DND-41 (cell line): Measurements from ENCODE around the gene GPC6.

Source experiments
- ATAC-seq: fragments of 200-7000 bp; cut with Tn5 transposase; 3 replicates; pipeline ENCODE4 v1.9.1; 2021; ENCODE audit warnings: low read depth; ENCODE audit not compliant: insufficient read depth
- DNase-seq: peaks from one replicate; pipeline ENCODE4 v3.0.0-alpha.2; 2020
- H2AFZ ChIP-seq: 2 replicates; pipeline ENCODE4 v1.6.0; 2012; ENCODE audit warnings: low read depth, low read length
- H3K27ac ChIP-seq: 2 replicates; pipeline ENCODE4 v1.5.1; 2012; ENCODE audit warnings: low read length, inconsistent platforms
- H3K27me3 ChIP-seq: fragments of 200-600 bp; sonication (generic); 2 replicates; pipeline ENCODE4 v1.6.0; 2012; ENCODE audit warnings: low read length, mild to moderate bottlenecking, inconsistent platforms; ENCODE audit not compliant: insufficient read depth, poor library complexity
- H3K36me3 ChIP-seq: 2 replicates; pipeline ENCODE4 v1.5.1; 2012; ENCODE audit warnings: low read length, inconsistent platforms; ENCODE audit not compliant: insufficient read depth
- H3K4me1 ChIP-seq: 2 replicates; pipeline ENCODE4 v1.5.1; 2012; ENCODE audit warnings: mild to moderate bottlenecking, low read length; ENCODE audit not compliant: insufficient read depth
- H3K4me2 ChIP-seq: 2 replicates; pipeline ENCODE4 v1.6.0; 2012; ENCODE audit warnings: mild to moderate bottlenecking, moderate library complexity, low read length, inconsistent platforms; ENCODE audit not compliant: insufficient read depth
- H3K4me3 ChIP-seq, 2 experiments: fragments of 200-600 bp in 1 of 2; shearing (Covaris generic) in 1 of 2; 2 replicates each; pipeline ENCODE4 v1.5.1; 2012 to 2016; ENCODE audit warnings: inconsistent platforms in 2 of 2, low read length in 2 of 2, mild to moderate bottlenecking in 2 of 2, low read depth in 1 of 2, moderate library complexity in 1 of 2
- H3K79me2 ChIP-seq: 2 replicates; pipeline ENCODE4 v1.6.0; 2012; ENCODE audit warnings: low read length, inconsistent platforms; ENCODE audit not compliant: insufficient read depth
- H3K9ac ChIP-seq: 2 replicates; pipeline ENCODE4 v1.6.0; 2012; ENCODE audit warnings: low read depth, mild to moderate bottlenecking, inconsistent platforms, low read length, moderate library complexity
- H3K9me3 ChIP-seq: 2 replicates; pipeline ENCODE4 v1.5.1; 2012; ENCODE audit warnings: low read length, moderate library complexity, mild to moderate bottlenecking, inconsistent platforms; ENCODE audit not compliant: insufficient read depth, severe bottlenecking
- H4K20me1 ChIP-seq: 2 replicates; pipeline ENCODE4 v1.6.0; 2012; ENCODE audit warnings: low read length; ENCODE audit not compliant: insufficient read depth
- EZH2 ChIP-seq: IDR thresholded peaks from 3 replicates; pipeline ENCODE4 v1.6.1; 2012; ENCODE audit warnings: borderline replicate concordance, low read depth, mild to moderate bottlenecking, moderate library complexity, low read length, inconsistent platforms; ENCODE audit not compliant: severe bottlenecking
- TF ChIP-seq, protein P1 (sequence below): IDR thresholded peaks from 2 replicates; pipeline ENCODE4 v1.5.1; 2012; ENCODE audit warnings: borderline replicate concordance, low read length, moderate library complexity, mild to moderate bottlenecking; ENCODE audit not compliant: poor library complexity, severe bottlenecking; ENCODE audit errors: extremely low read depth

Gene GPC6

DNA sequence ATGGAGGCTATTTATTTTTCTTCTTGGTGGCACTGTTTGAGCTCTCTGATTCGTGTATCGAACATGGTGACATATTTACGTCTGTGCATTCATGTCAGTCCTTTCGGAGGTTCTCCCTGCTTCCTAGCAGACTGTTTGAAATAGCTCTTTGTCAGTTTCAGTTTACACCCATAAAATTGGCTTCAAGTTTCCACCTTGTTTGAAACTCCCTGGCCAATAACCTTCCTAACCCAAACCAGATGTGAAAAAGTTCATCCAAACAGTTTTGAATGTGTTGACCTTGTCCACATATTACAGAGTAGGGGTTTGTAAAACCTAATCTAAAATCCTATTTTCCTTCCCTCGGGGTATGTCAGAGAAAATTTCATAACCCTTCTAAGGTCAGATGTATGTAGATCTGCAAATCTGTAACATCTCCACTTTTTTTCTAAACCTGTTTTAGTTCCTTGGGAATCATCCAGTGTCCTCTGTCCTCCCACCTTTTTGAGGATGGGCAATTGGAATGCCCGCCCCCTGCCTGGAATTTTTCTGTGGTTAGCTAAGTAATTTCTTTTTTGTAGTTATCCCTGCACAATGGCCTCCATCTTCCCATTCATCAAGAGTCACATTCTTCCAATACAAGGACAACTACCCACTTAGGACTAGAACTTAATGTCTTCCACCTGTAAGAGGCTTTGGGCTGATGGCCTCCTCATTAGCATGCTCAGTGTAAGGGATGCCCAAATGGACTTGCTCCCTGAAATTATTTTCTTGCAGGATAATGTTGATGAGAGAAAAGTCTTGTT, 499.8 kb downstream of the GPC6 start:
- DNase-seq, result no peak
- Histone ChIP-seq H3K27me3 (no peaks in the 10 kb centered on the region), H3K36me3 (no peaks in the 10 kb centered on the region), H3K4me3 (no peak overlapping the region), H3K4me1 (no peaks in the 10 kb centered on the region), H3K79me2 (no peaks in the 10 kb centered on the region), H3K9me3 (no peaks in the 10 kb centered on the region), H3K9ac (no peak overlapping the region), H4K20me1 (no peaks in the 10 kb centered on the region), H2AFZ (no peak overlapping the region), H3K4me2 (no peak overlapping the region), H3K27ac (no peak overlapping the region)
- TF ChIP-seq, protein P1, sequence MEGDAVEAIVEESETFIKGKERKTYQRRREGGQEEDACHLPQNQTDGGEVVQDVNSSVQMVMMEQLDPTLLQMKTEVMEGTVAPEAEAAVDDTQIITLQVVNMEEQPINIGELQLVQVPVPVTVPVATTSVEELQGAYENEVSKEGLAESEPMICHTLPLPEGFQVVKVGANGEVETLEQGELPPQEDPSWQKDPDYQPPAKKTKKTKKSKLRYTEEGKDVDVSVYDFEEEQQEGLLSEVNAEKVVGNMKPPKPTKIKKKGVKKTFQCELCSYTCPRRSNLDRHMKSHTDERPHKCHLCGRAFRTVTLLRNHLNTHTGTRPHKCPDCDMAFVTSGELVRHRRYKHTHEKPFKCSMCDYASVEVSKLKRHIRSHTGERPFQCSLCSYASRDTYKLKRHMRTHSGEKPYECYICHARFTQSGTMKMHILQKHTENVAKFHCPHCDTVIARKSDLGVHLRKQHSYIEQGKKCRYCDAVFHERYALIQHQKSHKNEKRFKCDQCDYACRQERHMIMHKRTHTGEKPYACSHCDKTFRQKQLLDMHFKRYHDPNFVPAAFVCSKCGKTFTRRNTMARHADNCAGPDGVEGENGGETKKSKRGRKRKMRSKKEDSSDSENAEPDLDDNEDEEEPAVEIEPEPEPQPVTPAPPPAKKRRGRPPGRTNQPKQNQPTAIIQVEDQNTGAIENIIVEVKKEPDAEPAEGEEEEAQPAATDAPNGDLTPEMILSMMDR, result no peak
- TF ChIP-seq EZH2, result no peak
- no peak for ATAC-seq

DNA sequence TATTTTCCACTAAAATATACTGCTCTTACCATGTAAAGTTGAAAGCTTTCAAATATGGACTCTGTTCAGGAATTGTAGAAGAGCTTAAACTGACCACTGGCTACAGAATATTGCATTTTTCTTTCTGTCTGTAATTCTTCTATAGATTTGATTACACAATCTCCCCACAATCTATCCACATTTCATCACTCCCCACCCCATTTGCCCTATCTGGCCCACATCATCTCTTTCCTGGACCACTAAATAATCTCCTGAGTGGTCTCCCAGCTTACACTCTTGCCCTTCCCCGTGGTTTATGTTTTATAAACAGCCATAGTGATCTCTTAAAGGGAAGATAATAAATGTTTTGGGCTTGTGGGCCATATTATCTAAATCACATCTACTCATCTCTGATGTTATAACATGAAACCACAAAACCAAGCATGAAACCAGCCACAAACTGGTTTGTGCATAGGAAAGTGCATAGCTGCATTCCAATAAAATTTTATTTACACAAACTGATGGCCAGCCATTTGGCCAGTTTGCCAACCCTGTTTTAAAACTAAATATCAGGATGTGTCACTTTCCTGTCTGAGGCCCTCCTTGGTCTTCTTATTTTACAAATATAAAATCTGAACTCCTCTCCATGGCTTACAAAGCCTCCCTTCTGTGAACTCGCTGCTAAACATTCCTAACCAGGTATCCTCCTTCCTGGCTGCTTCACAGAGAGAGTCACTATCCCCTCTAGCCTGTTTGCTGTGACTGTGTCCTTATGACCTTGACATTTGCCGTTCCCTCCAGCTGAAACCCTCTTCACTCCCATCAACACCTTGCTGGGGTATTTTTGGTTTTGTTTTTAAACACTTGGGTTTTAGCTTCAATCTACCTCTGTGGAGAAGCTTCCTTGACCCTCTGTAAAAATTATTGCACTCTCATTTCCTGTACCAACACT, 500.9 kb downstream of the GPC6 start:
- no peak overlapping the region for H3K9ac ChIP-seq

DNA sequence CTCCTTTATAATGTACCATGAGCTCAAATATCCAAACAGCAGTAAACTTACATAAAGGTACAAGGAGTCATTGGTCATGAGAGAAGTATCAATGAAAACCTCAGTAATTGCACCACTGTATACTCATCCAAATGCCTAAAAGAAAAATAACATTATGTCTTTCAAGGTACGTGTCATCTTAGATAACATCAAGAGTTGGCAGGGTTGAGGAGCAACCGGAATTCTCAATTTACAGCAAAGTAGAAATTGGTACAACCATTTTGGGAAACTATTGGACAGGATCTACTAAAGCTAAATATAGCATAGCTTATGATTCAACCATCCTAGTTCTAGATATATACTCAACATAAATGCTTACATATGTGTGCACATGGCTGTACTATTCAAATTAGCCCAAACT, 502.8 kb downstream of the GPC6 start:
- no peak overlapping the region for H3K9ac ChIP-seq
- no peaks in the 10 kb centered on the region for H3K9me3 ChIP-seq
- H3K4me3 ChIP-seq, result no peak overlapping the region
- no peaks in the 10 kb centered on the region for H3K79me2 ChIP-seq
- no peaks in the 10 kb centered on the region for H3K36me3 ChIP-seq
- no peak overlapping the region for H2AFZ ChIP-seq
- ATAC-seq (no peak), DNase-seq (no peak)
- no peaks in the 10 kb centered on the region for H4K20me1 ChIP-seq
- H3K4me2 ChIP-seq, result no peak overlapping the region
- H3K27me3 ChIP-seq, result no peaks in the 10 kb centered on the region
- no peaks in the 10 kb centered on the region for H3K4me1 ChIP-seq
- TF ChIP-seq, protein P1, result no peak
- no peak for TF ChIP-seq EZH2
- no peak overlapping the region for H3K27ac ChIP-seq

More for the DNA sequence above, 500.9 kb downstream of the GPC6 start:
- Histone ChIP-seq H3K4me1 (no peaks in the 10 kb centered on the region), H3K79me2 (no peaks in the 10 kb centered on the region), H4K20me1 (no peaks in the 10 kb centered on the region), H3K4me3 (no peak overlapping the region), H3K9me3 (no peaks in the 10 kb centered on the region), H3K27me3 (no peaks in the 10 kb centered on the region), H3K36me3 (no peaks in the 10 kb centered on the region), H2AFZ (no peak overlapping the region), H3K4me2 (no peak overlapping the region), H3K27ac (no peak overlapping the region)
- ATAC-seq (no peak), DNase-seq (no peak)
- TF ChIP-seq EZH2, result no peak
- TF ChIP-seq, protein P1, result no peak
